ACC112 (cell line): ENCODE results near the gene UBE3B.
A peak's percentile ranks its signal among the peaks of the same experiment; 100 is the strongest.

Experiments used
- H2AFZ ChIP-seq: fragments of 200-600 bp; sonication (generic); one replicate; pipeline ENCODE4 v1.6.0; 2017; ENCODE audit warnings: antibody characterized with exemption, low read length; ENCODE audit not compliant: unreplicated experiment
- H3K27ac ChIP-seq: fragments of 200-600 bp; sonication (generic); 2 replicates; pipeline ENCODE4 v1.5.1; 2014; ENCODE audit warnings: low read depth, mild to moderate bottlenecking, antibody characterized with exemption, low read length, moderate library complexity
- H3K27me3 ChIP-seq: fragments of 200-600 bp; sonication (generic); 2 replicates; pipeline ENCODE4 v1.6.1; 2014; ENCODE audit warnings: mild to moderate bottlenecking, antibody characterized with exemption, low read length, moderate library complexity, mixed read lengths; ENCODE audit not compliant: insufficient read depth
- H3K36me3 ChIP-seq: fragments of 200-600 bp; sonication (generic); 2 replicates; pipeline ENCODE4 v1.6.1; 2016; ENCODE audit warnings: mild to moderate bottlenecking, antibody characterized with exemption, low read length, moderate library complexity, mixed read lengths; ENCODE audit not compliant: insufficient read depth
- H3K4me1 ChIP-seq: fragments of 200-600 bp; sonication (generic); one replicate; pipeline ENCODE4 v1.6.1; 2016; ENCODE audit warnings: low read length, mixed read lengths; ENCODE audit not compliant: insufficient read depth, unreplicated experiment, control insufficient read depth
- H3K4me3 ChIP-seq: fragments of 200-600 bp; sonication (generic); 2 replicates; pipeline ENCODE4 v1.5.1; 2014; ENCODE audit warnings: mild to moderate bottlenecking, low read depth, low read length
- H3K79me2 ChIP-seq: fragments of 200-600 bp; sonication (generic); one replicate; pipeline ENCODE4 v1.6.0; 2016; ENCODE audit warnings: low read length; ENCODE audit not compliant: control insufficient read depth, unreplicated experiment, insufficient read depth

UBE3B gene

GRCh38 chr12:109513977-109514376 lies 36.5 kb downstream of the UBE3B start:
- H3K27me3 ChIP-seq = no peaks in the 10 kb centered on the region
- no peak overlapping the region for H3K27ac ChIP-seq
- H3K36me3 ChIP-seq = peaks cover 20% of the 10 kb centered on the region
- no peaks in the 10 kb centered on the region for H3K79me2 ChIP-seq
- H2AFZ ChIP-seq = no peak overlapping the region
- H3K4me1 ChIP-seq = peaks cover 9% of the 10 kb centered on the region
- H3K4me3 ChIP-seq = no peak overlapping the region

- Histone ChIP-seq H3K4me1 (peaks cover 25% of the 10 kb centered on the region), H2AFZ (no peak overlapping the region), H3K79me2 (no peaks in the 10 kb centered on the region), H3K4me3 (no peak overlapping the region), H3K27ac (no peak overlapping the region), H3K27me3 (no peaks in the 10 kb centered on the region), H3K36me3 (peaks cover 31% of the 10 kb centered on the region; the same call in 1 of the 2 replicates)
Measured at GRCh38 chr12:109517619-109518018, 40.2 kb downstream of the UBE3B start.

GRCh38 chr12:109518820-109519665 lies 41.6 kb downstream of the UBE3B start:
- Histone ChIP-seq H3K4me1 (peaks cover 25% of the 10 kb centered on the region), H3K79me2 (no peaks in the 10 kb centered on the region), H3K4me3 (0 out of 2 replicates have a peak overlapping the region, but pooled peaks have one; percentile 2), H2AFZ (peak overlapping the region; percentile 25), H3K27ac (peak overlapping the region; percentile 87), H3K36me3 (peaks cover 31% of the 10 kb centered on the region; the same call in 1 of the 2 replicates), H3K27me3 (no peaks in the 10 kb centered on the region)

GRCh38 chr12:109519787-109520186 lies 42.4 kb downstream of the UBE3B start:
- Histone ChIP-seq H3K27me3 (no peaks in the 10 kb centered on the region), H3K27ac (peak overlapping the region; percentile 87), H2AFZ (no peak overlapping the region), H3K4me1 (peaks cover 25% of the 10 kb centered on the region), H3K79me2 (no peaks in the 10 kb centered on the region), H3K4me3 (no peak overlapping the region), H3K36me3 (peaks cover 31% of the 10 kb centered on the region; the same call in 1 of the 2 replicates)

- Histone ChIP-seq H3K36me3 (peaks cover 32% of the 10 kb centered on the region; the same call in 1 of the 2 replicates), H3K79me2 (no peaks in the 10 kb centered on the region), H3K27me3 (no peaks in the 10 kb centered on the region), H3K4me3 (no peak overlapping the region), H3K4me1 (peaks cover 25% of the 10 kb centered on the region), H3K27ac (no peak overlapping the region), H2AFZ (no peak overlapping the region)
Measured at GRCh38 chr12:109521831-109522230, 44.4 kb downstream of the UBE3B start.

DNA sequence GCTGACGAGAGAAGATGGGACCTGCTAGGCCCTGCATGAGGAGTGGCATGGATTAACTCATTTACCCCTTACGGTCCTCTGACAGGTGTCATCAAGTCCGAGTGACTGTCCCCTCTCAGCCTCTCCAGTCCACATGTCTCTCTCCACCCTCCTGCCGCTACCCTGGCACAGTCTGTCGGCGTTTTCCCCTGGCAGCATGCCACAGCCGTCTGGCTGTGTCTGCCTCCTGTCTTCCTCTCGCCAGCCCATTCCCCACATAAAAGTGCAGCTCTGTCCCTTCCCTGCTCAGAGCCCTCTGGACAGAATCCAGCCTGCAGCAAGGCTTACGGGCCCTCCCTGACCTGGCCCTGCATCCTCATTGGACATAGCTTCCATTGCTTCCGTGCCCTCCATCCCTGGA lies 45.6 kb downstream of the UBE3B start:
- H3K4me1 ChIP-seq = peaks cover 25% of the 10 kb centered on the region
- H3K27me3 ChIP-seq = no peaks in the 10 kb centered on the region
- no peak overlapping the region for H3K27ac ChIP-seq
- peaks cover 21% of the 10 kb centered on the region; the same call in 1 of the 2 replicates for H3K36me3 ChIP-seq
- H3K4me3 ChIP-seq = no peak overlapping the region
- H3K79me2 ChIP-seq = no peaks in the 10 kb centered on the region
- no peak overlapping the region for H2AFZ ChIP-seq

GRCh38 chr12:109523504-109523903 lies 46.1 kb downstream of the UBE3B start:
- Histone ChIP-seq H3K4me1 (peaks cover 21% of the 10 kb centered on the region), H2AFZ (no peak overlapping the region), H3K27me3 (no peaks in the 10 kb centered on the region), H3K79me2 (no peaks in the 10 kb centered on the region), H3K27ac (no peak overlapping the region), H3K36me3 (peaks cover 21% of the 10 kb centered on the region; the same call in 1 of the 2 replicates), H3K4me3 (no peak overlapping the region)

GRCh38 chr12:109524466-109525278 lies 47.2 kb downstream of the UBE3B start:
- H2AFZ ChIP-seq = no peak overlapping the region
- peaks cover 21% of the 10 kb centered on the region; the same call in 1 of the 2 replicates for H3K36me3 ChIP-seq

GRCh38 chr12:109525279-109525585 lies 47.8 kb downstream of the UBE3B start:
- Histone ChIP-seq H3K79me2 (no peaks in the 10 kb centered on the region), H3K27me3 (no peaks in the 10 kb centered on the region), H3K4me3 (no peak overlapping the region), H2AFZ (no peak overlapping the region), H3K4me1 (peaks cover 3% of the 10 kb centered on the region), H3K36me3 (peaks cover 21% of the 10 kb centered on the region; the same call in 1 of the 2 replicates), H3K27ac (no peak overlapping the region)

More at GRCh38 chr12:109524466-109525278, 47.2 kb downstream of the UBE3B start:
- Histone ChIP-seq H3K4me3 (no peak overlapping the region), H3K79me2 (no peaks in the 10 kb centered on the region), H3K27me3 (no peaks in the 10 kb centered on the region), H3K4me1 (peaks cover 9% of the 10 kb centered on the region), H3K27ac (no peak overlapping the region)

DNA sequence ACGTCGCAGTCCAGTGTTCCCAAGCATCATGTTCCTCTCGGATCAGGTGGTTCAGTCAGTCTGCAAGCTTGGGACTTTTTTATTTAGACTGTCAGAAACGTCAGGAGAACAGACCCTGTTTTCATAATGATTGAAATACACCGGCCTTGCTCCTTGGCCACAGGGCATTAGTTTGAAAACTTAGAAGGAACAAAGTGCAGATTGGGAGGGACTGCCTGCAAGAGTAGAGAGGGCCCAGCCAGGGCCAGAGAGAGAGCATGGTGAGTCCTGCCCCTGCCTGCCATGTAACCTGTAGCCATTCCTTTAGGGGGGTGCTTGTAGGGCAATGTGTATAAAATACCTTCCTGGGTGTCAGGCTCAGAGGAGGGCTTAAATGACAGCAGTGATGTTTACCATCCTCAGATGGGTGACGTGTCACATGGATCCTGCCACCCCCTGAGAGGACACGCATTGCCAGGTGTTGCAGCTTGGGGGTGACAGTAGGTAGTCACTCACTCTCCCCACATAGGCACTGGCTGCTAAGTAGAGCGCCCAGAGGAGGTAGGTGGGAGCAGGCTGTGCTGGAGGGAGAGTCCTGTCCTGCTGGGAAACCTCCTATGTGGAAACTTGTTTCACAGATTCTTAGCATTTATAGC lies 50.2 kb downstream of the UBE3B start:
- no peaks in the 10 kb centered on the region for H3K27me3 ChIP-seq
- no peaks in the 10 kb centered on the region for H3K4me1 ChIP-seq
- no peak overlapping the region for H2AFZ ChIP-seq
- no peak overlapping the region for H3K4me3 ChIP-seq
- no peaks in the 10 kb centered on the region for H3K79me2 ChIP-seq
- no peak overlapping the region for H3K27ac ChIP-seq
- H3K36me3 ChIP-seq = 0 out of 2 replicates have a peak, but pooled peaks cover 5% of the 10 kb centered on the region
